Caki2 (cell line): ENCODE measurements around the gene TTLL5. TPM values are rescaled to one million over a fixed set of nuclear protein-coding genes. Genes with fewer than 3 reads are reported as not detected.

Experiments
- DNase-seq: peaks from one replicate; pipeline ENCODE4 v3.0.0-alpha.2; 2015; ENCODE audit warnings: low read depth
- in situ Hi-C: cut with HindIII; loops from 2 replicates; pipeline ENCODE4 v1.10.0; 2016; ENCODE audit warnings: low sequenced_read_pairs, low pct_unique_long_range_greater_than_20kb, mixed read lengths
- total RNA-seq: library from RNA; depleted of rRNA; stranded (reverse); fragments of >200 nt; shearing (Covaris generic); gene quantifications from 2 replicates; pipeline ENCODE4 v1.2.3, GENCODE V29; 2014; ENCODE audit warnings: low replicate concordance

Gene TTLL5
- total RNA-seq, 1 experiment from 2014 or later: 35.3 TPM

DNA sequence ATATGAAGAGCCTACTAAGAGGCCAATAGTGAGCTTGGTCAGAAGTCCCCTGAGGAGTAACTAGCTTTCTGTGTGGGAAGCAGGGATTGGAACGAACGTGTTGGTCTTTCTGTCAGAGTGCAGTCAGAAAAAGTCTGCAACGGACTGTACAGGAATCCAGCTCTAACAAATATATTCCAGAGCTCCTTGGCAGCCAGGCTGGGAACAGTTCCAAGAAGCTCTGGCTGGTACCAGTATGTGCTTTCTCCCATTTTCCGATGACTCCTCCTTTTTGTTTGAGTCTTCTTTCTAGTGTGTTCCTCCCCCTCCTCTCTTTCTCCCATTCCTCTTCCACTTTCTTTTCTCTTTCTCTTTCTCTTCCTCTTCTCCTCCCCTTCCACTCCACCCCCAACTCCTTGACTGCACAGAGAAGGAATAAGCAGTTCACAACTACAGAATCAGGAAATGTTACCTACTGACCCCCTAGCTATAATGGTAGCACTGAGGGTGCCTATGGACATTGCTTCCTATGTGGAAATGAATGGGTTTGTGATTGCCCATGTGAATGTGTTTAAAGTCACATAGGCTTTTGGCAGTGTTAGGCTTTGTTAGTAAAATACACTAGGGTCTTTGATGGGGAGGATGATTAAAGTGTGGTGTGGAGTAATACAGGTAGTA lies 59.9 kb downstream of the TTLL5 start:
- no peak for DNase-seq
- in situ Hi-C loops: no loop called here

DNA sequence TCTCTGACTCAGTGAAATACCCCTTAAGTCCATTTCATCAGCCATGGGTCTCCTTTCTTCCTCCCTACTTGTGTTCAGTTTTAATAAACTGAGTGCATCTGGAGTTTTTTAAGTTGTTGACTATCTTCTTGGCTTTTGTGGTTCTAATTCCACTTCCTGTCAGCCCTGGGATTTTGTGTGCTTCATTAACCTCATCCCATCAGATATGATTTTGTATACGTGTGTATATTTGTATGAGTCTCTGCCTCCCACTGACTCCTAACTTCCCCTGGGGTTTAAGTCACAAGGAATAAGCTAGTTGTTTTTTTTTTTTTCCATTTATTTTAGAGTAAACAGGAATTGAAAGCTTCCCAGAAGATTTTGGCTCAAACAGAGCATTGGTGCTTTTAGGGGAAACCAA lies 62.7 kb downstream of the TTLL5 start:
- in situ Hi-C loops: no loop called here
- no peak for DNase-seq

DNA sequence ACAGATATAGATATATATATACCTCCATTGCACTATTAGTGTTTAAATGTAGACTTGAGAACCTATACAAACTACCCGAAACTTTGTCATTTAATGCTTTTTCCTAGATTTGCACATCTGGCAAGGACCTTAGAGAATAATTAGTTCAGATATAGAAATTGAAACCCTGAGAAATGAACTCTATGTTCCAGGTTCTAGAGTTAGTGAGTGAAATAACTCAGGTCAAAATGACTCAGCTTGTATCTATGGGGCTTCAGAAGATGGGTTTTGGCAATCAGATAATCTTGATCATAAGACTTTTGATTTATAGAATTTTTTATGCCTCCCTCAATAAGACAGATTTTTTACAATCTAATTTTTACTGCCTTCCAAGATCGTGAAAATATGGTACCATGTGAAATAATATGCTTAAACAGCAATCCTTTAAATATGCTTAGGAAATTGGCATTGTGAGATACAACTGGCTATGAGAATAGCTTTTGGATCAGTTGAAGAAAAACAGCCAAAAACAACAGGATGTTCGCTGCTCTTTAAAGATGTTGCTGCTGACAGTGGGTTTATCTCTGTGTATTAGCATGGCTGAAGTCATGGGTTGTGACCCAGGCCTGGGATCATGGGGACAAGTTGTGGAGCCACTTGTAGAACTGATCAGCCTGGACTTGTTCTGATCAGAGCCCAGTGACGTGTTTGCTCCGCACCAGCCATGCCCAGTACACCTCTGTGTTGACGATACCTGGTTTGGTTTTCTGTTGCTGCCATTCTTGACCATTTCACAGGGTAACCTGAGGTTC lies 63.6 kb downstream of the TTLL5 start:
- DNase-seq: no peak
- in situ Hi-C loops: no loop called here

GRCh38 chr14:75725481-75725880 lies 64.4 kb downstream of the TTLL5 start:
- in situ Hi-C loops: no loop called here
- DNase-seq: no peak

GRCh38 chr14:75726321-75726720 lies 65.3 kb downstream of the TTLL5 start:
- in situ Hi-C loops: no loop called here
- no peak for DNase-seq

DNA sequence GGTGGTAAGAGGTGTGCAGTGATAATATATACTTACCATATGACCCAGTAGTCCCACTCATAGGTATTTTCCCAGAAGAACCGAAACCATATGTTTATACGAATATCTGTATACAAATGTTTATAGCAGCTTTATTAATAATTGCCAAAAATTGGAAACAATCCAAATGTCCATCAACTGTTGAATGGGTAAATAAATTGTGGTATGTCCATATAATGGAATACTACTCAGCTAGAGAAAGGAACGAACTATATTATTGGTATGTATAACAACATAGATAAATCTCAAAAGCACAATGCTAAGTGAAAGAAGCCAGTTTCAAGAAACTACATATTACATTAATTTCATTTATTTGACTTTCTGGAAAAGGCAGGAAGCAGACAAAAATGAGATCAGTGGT lies 66.1 kb downstream of the TTLL5 start:
- in situ Hi-C loops: no loop called here
- DNase-seq: no peak

- in situ Hi-C loops: no loop called here
- no peak for DNase-seq
Measured at GRCh38 chr14:75732888-75733287, 71.8 kb downstream of the TTLL5 start.

DNA sequence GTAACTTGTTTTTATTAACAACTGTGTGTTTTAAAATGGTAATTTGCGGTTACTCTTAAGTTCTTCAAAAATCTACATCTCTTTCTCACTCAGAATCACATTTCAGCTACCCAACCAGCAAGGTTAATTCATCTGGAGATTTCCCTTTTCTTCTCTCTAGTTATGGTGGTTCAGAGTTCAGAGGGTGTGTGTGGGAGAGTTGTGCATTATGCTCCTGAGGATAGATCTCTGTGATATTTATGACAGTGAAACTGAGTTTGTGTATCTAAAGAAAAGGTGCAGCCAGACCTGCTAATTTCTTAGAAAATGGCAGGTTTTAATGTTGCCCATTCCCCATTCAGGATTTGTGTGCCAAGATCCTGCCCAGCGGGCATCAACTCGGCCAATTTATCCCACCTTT lies 73.8 kb downstream of the TTLL5 start:
- DNase-seq: no peak

GRCh38 chr14:75736845-75737485 lies 75.9 kb downstream of the TTLL5 start:
- in situ Hi-C loops: no loop called here
- DNase-seq: no peak

More for the DNA sequence above, 73.8 kb downstream of the TTLL5 start:
- in situ Hi-C loops: no loop called here

DNA sequence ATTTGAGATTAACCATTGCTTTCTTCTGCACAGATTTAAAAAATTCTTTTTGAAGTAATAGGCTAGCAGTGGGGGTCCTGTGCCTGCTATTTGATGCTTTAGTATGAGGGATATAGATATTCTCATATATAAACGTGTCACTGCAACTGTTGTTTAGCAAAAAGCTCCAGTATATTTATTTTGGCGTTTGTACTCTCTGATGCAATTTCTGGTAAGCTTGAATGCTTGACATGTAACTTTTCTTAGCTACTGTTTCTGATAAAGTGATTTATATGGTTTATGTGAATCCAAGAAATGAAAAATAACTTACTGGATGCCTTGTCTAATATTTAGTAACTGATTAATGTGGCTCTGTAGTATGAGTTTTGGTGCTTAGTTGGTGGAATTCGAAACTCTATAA lies 77.1 kb downstream of the TTLL5 start:
- DNase-seq: no peak
- in situ Hi-C loops: no loop called here

DNA sequence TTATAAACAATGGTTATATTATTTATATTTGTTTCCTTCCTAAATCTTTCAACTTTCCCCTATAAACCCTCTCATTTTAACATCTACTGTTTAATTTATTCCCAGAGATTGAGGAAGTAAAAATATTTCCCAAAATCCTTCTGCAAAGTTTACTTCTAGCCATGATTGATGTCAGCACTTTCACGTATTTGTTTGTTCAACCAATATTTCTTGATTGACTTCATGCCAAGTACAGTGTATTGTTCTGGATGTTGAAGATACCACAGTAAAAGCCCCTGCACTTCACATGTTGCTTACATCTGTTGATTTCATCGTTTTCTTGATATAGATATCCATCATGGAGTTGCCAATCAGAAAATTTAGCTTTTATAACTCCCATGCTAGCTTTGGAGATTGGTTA lies 81.8 kb downstream of the TTLL5 start:
- in situ Hi-C loops: no loop called here

GRCh38 chr14:75747899-75748298 lies 86.9 kb downstream of the TTLL5 start:
- no peak for DNase-seq
- in situ Hi-C loops: no loop called here

More for the DNA sequence above, 81.8 kb downstream of the TTLL5 start:
- no peak for DNase-seq

DNA sequence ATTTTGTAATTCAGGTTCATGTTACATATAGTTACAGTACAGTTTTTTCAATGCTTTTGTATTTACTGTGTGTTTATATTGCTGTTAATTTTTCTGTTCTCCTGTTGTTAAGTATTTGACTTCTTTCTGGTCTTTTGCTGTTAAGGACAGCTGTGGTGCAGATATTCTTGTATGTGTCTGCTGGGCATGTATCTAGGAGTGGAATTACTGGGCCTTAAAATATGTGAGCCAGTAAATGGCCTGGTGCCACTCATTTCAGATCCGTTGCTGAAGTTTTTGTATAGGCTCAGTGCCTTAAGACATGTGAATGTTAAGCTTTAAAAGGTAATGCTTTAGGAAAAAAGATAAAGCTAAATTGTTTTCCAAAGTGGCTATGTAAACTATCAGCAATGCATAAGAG lies 87.3 kb downstream of the TTLL5 start:
- in situ Hi-C loops: no loop called here
- DNase-seq: no peak

DNA sequence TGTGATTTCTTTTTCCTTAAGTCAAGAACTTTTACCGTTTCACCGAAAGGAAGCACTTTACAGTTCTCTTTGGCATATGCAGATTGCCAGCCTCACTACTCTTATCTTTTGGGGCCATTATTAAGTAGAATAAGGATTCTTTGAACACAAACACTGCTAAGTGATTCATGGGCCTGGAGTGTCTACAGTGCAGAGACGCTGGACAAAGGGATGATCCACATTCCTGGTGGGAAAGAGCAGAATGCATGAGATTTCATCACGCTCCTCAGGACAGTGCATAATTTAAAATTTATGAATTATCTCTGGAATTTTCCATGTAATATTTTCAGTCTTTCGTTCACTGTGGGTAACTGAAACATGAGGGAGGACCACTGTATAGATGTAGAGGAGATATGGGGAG lies 90.2 kb downstream of the TTLL5 start:
- no peak for DNase-seq
- in situ Hi-C loops: no loop called here

- DNase-seq: no peak
- in situ Hi-C loops: no loop called here
Measured at GRCh38 chr14:75752086-75752485, 91.0 kb downstream of the TTLL5 start.

DNA sequence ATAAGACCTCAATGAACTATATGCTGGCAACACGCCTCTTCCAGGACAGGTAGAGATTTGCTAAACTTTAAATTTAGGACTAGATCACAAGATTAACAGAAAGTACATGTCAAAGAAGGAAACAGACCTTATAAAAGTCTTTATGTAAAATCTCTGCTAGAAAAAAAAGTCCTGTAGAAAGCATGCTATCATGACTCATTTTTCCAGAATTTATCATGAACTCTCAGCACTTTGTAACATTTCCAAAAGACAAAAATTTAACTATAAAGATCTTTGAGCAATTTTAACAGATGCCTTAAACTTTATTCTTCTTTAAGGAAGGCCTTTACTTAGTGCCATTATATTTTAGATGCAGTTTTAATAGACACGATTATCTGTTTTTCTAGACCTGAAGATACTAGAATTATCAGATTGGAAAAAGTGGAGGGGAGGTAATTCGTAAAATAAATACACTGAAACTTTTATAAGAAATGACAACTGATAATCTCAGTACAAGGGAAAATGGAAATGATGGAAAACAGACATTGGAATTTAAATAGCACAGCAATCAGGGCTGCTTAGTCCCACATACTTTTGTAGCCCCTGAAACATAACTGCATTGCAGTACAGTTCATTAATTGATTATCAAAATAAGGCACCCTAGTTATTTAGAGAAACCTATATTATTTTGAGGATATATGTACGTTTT lies 92.0 kb downstream of the TTLL5 start:
- DNase-seq: no peak
- in situ Hi-C loops: no loop called here

DNA sequence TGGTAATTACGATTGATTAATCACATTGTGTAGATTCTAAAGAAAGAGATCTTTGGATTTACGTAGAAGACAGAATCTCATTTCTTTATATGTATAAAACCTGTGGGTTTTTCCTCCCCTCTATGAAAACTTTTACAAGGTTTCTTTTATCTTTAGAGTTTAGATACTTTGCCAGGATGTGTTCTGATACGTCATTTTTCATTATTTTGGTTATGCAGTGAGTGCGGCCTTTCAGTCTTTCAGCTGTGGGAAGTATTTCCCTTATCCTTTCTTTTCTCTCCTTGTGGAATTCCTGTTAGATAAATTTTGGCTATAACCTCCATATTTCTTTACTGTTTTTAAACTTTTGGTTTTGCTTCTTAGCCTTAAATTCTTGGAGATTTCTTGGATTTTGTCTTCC lies 92.7 kb downstream of the TTLL5 start:
- DNase-seq: no peak
- in situ Hi-C loops: no loop called here

DNA sequence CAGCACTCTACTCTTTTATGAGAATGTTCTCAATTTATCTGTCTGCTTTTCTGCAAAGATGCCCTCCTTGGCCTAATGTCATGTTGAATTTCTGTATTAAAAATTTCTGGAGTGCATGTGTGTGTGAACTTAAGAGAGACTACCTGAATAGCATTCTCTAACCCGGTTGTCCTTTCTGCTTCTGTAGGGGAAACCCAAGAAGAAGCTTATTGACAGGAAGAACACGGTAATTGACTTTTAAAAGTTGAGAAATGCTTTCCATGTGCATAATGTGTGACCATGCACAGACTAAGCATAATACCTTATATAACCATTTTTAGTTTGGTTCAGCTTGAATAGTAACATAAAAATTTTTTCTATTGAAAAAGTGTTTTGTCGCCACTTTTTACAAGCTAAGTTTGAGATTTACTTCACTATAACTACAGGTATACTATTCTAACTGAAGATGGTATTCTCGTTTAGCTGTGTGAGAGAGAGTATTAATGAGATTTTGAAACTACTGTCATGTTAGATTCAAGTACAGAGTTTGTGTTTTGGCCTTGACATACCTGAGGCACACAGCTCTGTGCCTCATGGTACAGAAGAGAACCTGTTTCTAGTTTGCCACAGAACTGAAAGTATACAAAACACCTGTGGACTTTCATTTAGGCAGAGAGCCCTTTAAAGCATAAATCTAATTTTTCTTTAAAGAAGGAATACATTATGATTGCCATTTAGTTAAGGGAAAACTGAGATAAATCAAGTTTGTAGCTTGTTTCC lies 96.8 kb downstream of the TTLL5 start:
- in situ Hi-C loops: no loop called here
- DNase-seq: no peak
